PC-9 (cell line): Measurements from ENCODE around the gene PIGO.

Experiments
- EZH2 ChIP-seq: fragments of 200-600 bp; sonication (generic); IDR thresholded peaks from 2 replicates; pipeline ENCODE4 v1.8.0; 2017; ENCODE audit warnings: antibody characterized with exemption, low read depth
- TF ChIP-seq, protein P1 (sequence below): fragments of 200-600 bp; sonication (generic); conservative IDR thresholded peaks from 2 replicates; pipeline ENCODE4 v1.6.1; 2017; ENCODE audit warnings: mixed run types, antibody characterized with exemption, mild to moderate bottlenecking, moderate library complexity

DNA sequence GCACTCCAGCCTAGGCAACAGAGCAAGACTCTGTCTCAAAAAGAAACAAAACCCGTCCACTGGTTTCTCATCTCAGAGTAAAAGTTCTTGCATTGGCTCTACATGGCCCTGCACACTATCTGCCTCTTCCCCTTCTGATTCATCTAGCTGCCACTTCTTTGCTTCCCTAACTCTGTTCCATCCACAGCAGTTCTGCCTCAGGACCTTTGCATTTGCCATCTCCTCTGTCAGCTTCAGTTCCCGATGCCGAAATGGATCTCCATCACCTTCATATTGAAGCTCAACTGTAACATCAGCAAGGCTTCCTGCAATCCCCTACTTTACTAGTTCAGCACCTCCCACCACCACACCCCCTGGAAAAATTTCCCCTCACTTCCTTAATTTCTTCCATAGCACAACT lies 1.2 kb upstream of the PIGO start:
- TF ChIP-seq, protein P1, sequence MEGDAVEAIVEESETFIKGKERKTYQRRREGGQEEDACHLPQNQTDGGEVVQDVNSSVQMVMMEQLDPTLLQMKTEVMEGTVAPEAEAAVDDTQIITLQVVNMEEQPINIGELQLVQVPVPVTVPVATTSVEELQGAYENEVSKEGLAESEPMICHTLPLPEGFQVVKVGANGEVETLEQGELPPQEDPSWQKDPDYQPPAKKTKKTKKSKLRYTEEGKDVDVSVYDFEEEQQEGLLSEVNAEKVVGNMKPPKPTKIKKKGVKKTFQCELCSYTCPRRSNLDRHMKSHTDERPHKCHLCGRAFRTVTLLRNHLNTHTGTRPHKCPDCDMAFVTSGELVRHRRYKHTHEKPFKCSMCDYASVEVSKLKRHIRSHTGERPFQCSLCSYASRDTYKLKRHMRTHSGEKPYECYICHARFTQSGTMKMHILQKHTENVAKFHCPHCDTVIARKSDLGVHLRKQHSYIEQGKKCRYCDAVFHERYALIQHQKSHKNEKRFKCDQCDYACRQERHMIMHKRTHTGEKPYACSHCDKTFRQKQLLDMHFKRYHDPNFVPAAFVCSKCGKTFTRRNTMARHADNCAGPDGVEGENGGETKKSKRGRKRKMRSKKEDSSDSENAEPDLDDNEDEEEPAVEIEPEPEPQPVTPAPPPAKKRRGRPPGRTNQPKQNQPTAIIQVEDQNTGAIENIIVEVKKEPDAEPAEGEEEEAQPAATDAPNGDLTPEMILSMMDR = no peak
- no peak for TF ChIP-seq EZH2
